Panc1 (cell line): ENCODE measurements around the gene ULBP2. TPM values are rescaled to one million over a fixed set of nuclear protein-coding genes. Genes with fewer than 3 reads are reported as not detected.
"Not testable (repeated sequence)": the region's sequence is repeated elsewhere in the genome, so short reads cannot be mapped to it uniquely, and the experiment has no call there.

Source experiments
- ATAC-seq: fragments of 200-7000 bp; cut with Tn5 transposase; 2 replicates; pipeline ENCODE4 v1.9.1; 2020; ENCODE audit warnings: mild to moderate bottlenecking, moderate library complexity
- BruUV-seq: library from RNA; stranded (reverse); fragments of 400-500 nt; replicated peaks from 2 replicates; lab custom pipeline; 2021; lab: Mats Ljungman, UMichigan
- CTCF ChIA-PET: fragments of 300-600 bp; sonication (Branson Sonifier 250); formaldehyde crosslinking; loops from one replicate; lab custom pipeline; 2022; ENCODE audit warnings: antibody characterized with exemption; lab: Charles Lee
- POLR2A ChIA-PET: fragments of 300-600 bp; sonication (Branson Sonifier 250); formaldehyde crosslinking; loops from one replicate; lab custom pipeline; 2022; ENCODE audit warnings: antibody characterized with exemption; lab: Charles Lee
- DNase-seq: peaks from one replicate; pipeline ENCODE4 v3.0.0-alpha.2; 2010; ENCODE audit warnings: low read depth, low spot score
- H3K27ac ChIP-seq: 2 replicates; pipeline ENCODE4 v1.5.1; 2011; ENCODE audit warnings: mild to moderate bottlenecking, low read length, inconsistent platforms
- H3K27me3 ChIP-seq: fragments of 200-500 bp; sonication (Bioruptor generic); 2 replicates; pipeline ENCODE4 v1.6.0; 2014; ENCODE audit warnings: low read length, inconsistent platforms; ENCODE audit not compliant: control insufficient read depth, insufficient read depth
- H3K36me3 ChIP-seq: fragments of 200-500 bp; sonication (Bioruptor generic); 2 replicates; pipeline ENCODE4 v1.5.1; 2014; ENCODE audit warnings: inconsistent platforms, mild to moderate bottlenecking, low read length, moderate library complexity; ENCODE audit not compliant: control insufficient read depth, insufficient read depth
- H3K4me1 ChIP-seq: 2 replicates; pipeline ENCODE4 v1.5.1; 2011; ENCODE audit warnings: inconsistent platforms, mild to moderate bottlenecking, low read length, moderate library complexity; ENCODE audit not compliant: control insufficient read depth, insufficient read depth
- H3K4me3 ChIP-seq, 2 experiments: 2 replicates each; pipeline ENCODE4 v1.5.1; 2011 to 2012; ENCODE audit warnings: low read depth in 2 of 2, low read length in 2 of 2, mild to moderate bottlenecking in 2 of 2, inconsistent platforms in 1 of 2, moderate library complexity in 1 of 2
- H3K9me3 ChIP-seq: fragments of 200-500 bp; sonication (Bioruptor generic); 2 replicates; pipeline ENCODE4 v1.5.1; 2014; ENCODE audit warnings: low read depth, mild to moderate bottlenecking, inconsistent platforms, low read length, moderate library complexity; ENCODE audit not compliant: control insufficient read depth, insufficient read depth
- POLR2AphosphoS5 ChIP-seq: IDR thresholded peaks from 2 replicates; pipeline ENCODE4 v1.6.1; 2012; ENCODE audit warnings: mild to moderate bottlenecking, low read depth, low read length, moderate library complexity
- SIN3A ChIP-seq: IDR thresholded peaks from 2 replicates; pipeline ENCODE4 v1.6.1; 2012; ENCODE audit warnings: low read depth, mild to moderate bottlenecking, low read length, moderate library complexity, borderline replicate concordance; ENCODE audit not compliant: insufficient read depth
- TCF7L2 ChIP-seq: IDR thresholded peaks from 2 replicates; pipeline ENCODE4 v1.6.1; 2011; ENCODE audit warnings: mild to moderate bottlenecking, low read depth, low read length, inconsistent platforms
- in situ Hi-C: cut with HindIII; loops from 2 replicates; pipeline ENCODE4 v1.10.0; 2016; ENCODE audit warnings: low sequenced_read_pairs, low pct_unique_long_range_greater_than_20kb
- intact Hi-C: fragments of 100-400 bp; cut with micrococcal nuclease; formaldehyde crosslinking; loops from one replicate; pipeline ENCODE4 v1.10.0; 2022; ENCODE audit not compliant: unreplicated experiment
- total RNA-seq: library from RNA; stranded (reverse); gene quantifications from one replicate; pipeline ENCODE4 v1.2.1, GENCODE V29; 2021; ENCODE audit not compliant: unreplicated experiment
- TF ChIP-seq, protein P1 (sequence below), 2 experiments: IDR thresholded peaks; 2 replicates each; pipeline ENCODE4 v1.6.1; 2011 to 2012; ENCODE audit warnings: low read depth in 2 of 2, control low read depth in 1 of 2, low read length in 1 of 2, mild to moderate bottlenecking in 1 of 2, moderate library complexity in 1 of 2; ENCODE audit not compliant: insufficient read depth in 1 of 2
- TF ChIP-seq, protein P2 (sequence below): fragments of 450-650 bp; IDR thresholded peaks from 2 replicates; pipeline ENCODE4 v1.5.1; 2017; ENCODE audit warnings: mild to moderate bottlenecking

Gene ULBP2
- total RNA-seq, 1 experiment from 2014 or later = 0.69 TPM

DNA sequence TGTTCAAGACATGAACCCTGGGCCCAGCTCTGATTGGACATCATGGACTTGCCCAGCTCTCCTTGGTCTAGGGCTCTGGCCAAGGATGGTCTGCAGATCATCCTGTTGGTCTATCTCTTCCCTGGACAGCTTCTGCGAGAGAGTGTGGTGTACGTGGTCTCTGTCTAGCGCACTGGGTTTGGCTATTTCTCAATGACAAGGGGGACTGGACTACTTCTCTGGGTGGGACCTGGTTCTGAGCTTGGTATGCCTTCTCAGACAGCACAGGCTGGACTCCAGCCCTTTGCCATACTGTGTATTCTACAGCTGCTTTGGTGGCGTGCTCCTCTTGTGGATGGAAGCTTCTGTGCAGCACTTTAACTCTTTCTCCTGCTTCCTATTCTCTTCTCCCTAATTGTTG lies 35.4 kb upstream of the ULBP2 start:
- Histone ChIP-seq H3K27me3 (no peaks in the 10 kb centered on the region), H3K4me3 (no peak overlapping the region), H3K4me1 (no peaks in the 10 kb centered on the region), H3K36me3 (no peaks in the 10 kb centered on the region), H3K27ac (no peak overlapping the region), H3K9me3 (peaks cover 6% of the 10 kb centered on the region; the same call in 1 of the 2 replicates)
- CTCF ChIA-PET = interaction anchor here (0.6 kb wide), 1 partner anchor 211 kb away, joined by 3 read pairs; no protein-coding TSS in a partner anchor
- DNase-seq (no peak), ATAC-seq (no peak)
- intact Hi-C loops = no loop called here
- TF ChIP-seq, protein P1, sequence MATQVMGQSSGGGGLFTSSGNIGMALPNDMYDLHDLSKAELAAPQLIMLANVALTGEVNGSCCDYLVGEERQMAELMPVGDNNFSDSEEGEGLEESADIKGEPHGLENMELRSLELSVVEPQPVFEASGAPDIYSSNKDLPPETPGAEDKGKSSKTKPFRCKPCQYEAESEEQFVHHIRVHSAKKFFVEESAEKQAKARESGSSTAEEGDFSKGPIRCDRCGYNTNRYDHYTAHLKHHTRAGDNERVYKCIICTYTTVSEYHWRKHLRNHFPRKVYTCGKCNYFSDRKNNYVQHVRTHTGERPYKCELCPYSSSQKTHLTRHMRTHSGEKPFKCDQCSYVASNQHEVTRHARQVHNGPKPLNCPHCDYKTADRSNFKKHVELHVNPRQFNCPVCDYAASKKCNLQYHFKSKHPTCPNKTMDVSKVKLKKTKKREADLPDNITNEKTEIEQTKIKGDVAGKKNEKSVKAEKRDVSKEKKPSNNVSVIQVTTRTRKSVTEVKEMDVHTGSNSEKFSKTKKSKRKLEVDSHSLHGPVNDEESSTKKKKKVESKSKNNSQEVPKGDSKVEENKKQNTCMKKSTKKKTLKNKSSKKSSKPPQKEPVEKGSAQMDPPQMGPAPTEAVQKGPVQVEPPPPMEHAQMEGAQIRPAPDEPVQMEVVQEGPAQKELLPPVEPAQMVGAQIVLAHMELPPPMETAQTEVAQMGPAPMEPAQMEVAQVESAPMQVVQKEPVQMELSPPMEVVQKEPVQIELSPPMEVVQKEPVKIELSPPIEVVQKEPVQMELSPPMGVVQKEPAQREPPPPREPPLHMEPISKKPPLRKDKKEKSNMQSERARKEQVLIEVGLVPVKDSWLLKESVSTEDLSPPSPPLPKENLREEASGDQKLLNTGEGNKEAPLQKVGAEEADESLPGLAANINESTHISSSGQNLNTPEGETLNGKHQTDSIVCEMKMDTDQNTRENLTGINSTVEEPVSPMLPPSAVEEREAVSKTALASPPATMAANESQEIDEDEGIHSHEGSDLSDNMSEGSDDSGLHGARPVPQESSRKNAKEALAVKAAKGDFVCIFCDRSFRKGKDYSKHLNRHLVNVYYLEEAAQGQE (IDR thresholded peaks at IDR 0.05; ENCODE audit: insufficient read depth in 1 of 2, low read depth in 2 of 2, low read length in 1 of 2) = no peak
- BruUV-seq = no TSS peak
- in situ Hi-C loops = no loop called here
- POLR2A ChIA-PET = interaction anchor here (0.6 kb wide), 1 partner anchor 16 kb away, joined by 4 read pairs; no protein-coding TSS in a partner anchor

DNA sequence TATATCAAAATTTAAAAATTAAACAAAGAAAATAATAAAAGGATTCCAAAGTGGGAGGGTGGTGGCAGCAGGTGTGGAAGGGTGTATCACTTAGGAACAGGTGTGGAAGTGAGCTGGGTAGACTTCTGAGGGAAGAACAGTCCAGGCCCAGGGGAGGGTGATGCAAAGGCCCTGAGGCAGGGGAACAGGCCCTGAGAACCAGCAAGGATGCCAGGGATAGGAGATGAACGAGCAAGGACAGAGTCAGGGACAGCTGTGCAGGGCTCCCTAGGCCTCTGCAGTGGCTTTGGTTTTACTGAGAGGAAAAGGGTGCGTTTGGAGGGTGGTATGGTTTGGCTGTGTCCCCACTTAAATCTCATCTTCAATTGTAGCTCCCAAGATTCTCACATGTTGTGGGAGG lies 34.5 kb upstream of the ULBP2 start:
- Histone ChIP-seq H3K36me3 (no peaks in the 10 kb centered on the region), H3K4me1 (no peaks in the 10 kb centered on the region), H3K27ac (no peak overlapping the region), H3K27me3 (no peaks in the 10 kb centered on the region), H3K9me3 (peaks cover 6% of the 10 kb centered on the region; the same call in 1 of the 2 replicates), H3K4me3 (no peak overlapping the region)
- ATAC-seq = no peak
- ChIA-PET POLR2A (no interaction called here), CTCF (no interaction called here)
- no TSS peak for BruUV-seq
- intact Hi-C loops (no loop called here), in situ Hi-C loops (no loop called here)
- no peak for DNase-seq
- TF ChIP-seq, protein P2, sequence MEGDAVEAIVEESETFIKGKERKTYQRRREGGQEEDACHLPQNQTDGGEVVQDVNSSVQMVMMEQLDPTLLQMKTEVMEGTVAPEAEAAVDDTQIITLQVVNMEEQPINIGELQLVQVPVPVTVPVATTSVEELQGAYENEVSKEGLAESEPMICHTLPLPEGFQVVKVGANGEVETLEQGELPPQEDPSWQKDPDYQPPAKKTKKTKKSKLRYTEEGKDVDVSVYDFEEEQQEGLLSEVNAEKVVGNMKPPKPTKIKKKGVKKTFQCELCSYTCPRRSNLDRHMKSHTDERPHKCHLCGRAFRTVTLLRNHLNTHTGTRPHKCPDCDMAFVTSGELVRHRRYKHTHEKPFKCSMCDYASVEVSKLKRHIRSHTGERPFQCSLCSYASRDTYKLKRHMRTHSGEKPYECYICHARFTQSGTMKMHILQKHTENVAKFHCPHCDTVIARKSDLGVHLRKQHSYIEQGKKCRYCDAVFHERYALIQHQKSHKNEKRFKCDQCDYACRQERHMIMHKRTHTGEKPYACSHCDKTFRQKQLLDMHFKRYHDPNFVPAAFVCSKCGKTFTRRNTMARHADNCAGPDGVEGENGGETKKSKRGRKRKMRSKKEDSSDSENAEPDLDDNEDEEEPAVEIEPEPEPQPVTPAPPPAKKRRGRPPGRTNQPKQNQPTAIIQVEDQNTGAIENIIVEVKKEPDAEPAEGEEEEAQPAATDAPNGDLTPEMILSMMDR = no peak
- no peak for TF ChIP-seq SIN3A
- TF ChIP-seq, protein P1 (IDR thresholded peaks at IDR 0.05; ENCODE audit: insufficient read depth in 1 of 2, low read depth in 2 of 2, low read length in 1 of 2) = no peak
- no peak for TF ChIP-seq TCF7L2
- no peak for TF ChIP-seq POLR2AphosphoS5

DNA sequence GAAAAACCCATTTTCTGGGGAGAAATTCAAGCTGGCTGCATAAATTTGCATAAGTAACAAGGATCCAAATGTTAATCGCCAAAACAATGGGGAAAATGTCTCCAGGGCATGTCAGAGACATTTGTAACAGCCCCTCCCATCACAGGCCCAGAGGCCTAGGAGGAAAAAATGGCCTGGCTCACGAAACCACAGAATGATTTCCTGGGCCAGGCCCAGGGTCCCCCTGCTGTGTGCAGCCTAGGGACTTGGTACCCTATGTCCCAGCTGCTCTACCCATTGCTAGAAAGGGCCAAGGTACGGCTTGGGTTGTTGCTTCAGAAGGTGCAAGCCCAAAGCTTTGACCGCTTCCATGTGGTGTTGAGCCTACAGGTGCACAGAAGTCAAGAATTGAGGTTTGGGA lies 33.3 kb upstream of the ULBP2 start:
- POLR2A ChIA-PET, CTCF ChIA-PET, intact Hi-C loops, H3K27me3 ChIP-seq, H3K36me3 ChIP-seq, ATAC-seq, DNase-seq, H3K4me1 ChIP-seq, H3K27ac ChIP-seq, H3K4me3 ChIP-seq, H3K9me3 ChIP-seq, in situ Hi-C loops, BruUV-seq: not testable (repeated sequence)
